Epithelial cell of esophagus (primary cell): Measurements from ENCODE around the gene UROC1.

ENCODE experiments used
- DNase-seq: peaks from one replicate; pipeline ENCODE4 v3.0.0; 2010; ENCODE audit warnings: low read depth
- H3K4me3 ChIP-seq: 2 replicates; pipeline ENCODE4 v1.5.1; 2011; ENCODE audit warnings: mild to moderate bottlenecking, low read length, control low read depth
- TF ChIP-seq, protein P1 (sequence below): IDR thresholded peaks from 2 replicates; pipeline ENCODE4 v1.5.1; 2011; ENCODE audit warnings: low read depth, mild to moderate bottlenecking, low read length, control low read depth, inconsistent platforms; ENCODE audit not compliant: insufficient read depth; ENCODE audit errors: missing control alignments

UROC1 gene

DNA sequence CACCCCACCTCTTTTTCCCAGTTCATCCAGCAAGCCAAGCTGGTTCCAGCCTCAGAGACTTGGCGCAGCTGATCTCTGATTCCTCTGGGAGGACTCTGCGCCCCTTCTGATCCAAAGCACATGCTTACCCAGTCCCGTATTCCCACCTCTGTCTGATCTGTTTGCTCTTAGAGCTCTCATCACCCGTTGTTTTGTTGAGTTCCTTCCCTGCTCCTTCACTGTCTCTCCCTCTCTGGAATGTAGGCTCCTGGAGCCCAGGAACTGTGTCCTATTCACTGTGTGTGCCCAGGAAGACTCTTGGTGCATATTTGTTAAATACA lies 40.6 kb downstream of the UROC1 start:
- no peak for DNase-seq
- no peak overlapping the region for H3K4me3 ChIP-seq
- TF ChIP-seq, protein P1, sequence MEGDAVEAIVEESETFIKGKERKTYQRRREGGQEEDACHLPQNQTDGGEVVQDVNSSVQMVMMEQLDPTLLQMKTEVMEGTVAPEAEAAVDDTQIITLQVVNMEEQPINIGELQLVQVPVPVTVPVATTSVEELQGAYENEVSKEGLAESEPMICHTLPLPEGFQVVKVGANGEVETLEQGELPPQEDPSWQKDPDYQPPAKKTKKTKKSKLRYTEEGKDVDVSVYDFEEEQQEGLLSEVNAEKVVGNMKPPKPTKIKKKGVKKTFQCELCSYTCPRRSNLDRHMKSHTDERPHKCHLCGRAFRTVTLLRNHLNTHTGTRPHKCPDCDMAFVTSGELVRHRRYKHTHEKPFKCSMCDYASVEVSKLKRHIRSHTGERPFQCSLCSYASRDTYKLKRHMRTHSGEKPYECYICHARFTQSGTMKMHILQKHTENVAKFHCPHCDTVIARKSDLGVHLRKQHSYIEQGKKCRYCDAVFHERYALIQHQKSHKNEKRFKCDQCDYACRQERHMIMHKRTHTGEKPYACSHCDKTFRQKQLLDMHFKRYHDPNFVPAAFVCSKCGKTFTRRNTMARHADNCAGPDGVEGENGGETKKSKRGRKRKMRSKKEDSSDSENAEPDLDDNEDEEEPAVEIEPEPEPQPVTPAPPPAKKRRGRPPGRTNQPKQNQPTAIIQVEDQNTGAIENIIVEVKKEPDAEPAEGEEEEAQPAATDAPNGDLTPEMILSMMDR = no peak

- TF ChIP-seq, protein P1 = no peak
- H3K4me3 ChIP-seq = peak overlapping the region; percentile 75
- DNase-seq = peak; percentile 78
Observed at GRCh38 chr3:126476166-126477060, 41.2 kb downstream of the UROC1 start.

- TF ChIP-seq, protein P1 = peak; percentile 47
- DNase-seq = peak; percentile 95
- peak within 1 kb of the TSS; percentile 75 for H3K4me3 ChIP-seq
Observed at GRCh38 chr3:126475413-126476114, 42.0 kb downstream of the UROC1 start, which contains the start of gene ZXDC. ZXDC (minus strand) TSS chr3:126475891; CDS start chr3:126475865, 26 bp downstream.

DNA sequence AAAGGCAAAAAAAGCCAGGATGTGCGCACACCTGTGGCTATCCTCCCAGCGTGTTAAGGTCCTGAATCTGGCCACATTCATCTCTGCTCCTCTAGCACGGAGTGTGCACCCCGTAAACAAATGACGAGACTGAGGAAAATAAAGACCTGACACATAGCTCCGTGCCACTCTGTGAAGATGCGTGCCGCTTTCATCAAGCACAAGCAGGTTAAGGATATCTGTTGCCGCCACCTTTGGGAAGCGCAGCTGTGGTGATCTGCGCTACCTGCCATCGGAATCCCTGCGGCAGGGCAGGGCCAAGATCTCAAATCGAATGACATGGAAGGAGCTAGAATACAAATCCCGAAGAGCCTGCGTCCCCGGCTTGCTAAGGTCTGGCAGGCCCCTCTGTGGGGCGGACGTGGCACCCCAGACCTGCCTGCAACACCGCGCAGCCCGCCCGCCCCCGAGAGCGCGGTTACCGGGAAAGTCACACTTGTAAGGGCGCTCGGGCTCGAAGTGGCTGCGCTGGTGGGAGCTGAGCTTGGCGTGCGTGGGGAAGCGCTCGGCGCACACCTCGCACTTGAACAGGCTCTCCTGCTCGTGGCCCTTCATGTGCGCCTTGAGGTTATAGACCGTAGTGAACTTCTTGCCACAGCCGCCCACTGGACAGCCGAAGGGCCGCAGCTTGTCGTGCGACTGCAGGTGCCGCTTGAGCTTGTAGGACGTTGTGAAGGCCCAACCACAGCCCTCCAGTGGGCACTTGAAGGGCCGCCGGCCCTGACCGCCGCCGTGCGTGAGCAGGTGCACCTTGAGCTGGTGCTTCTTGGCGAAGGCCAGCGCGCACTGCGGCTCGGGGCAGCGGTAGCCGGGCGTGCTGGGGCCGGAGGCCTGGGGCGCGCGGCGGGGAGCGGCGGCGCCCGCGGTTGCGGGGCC lies 42.8 kb downstream of the UROC1 start:
- peak; percentile 39 for DNase-seq
- TF ChIP-seq, protein P1 = no peak

DNA sequence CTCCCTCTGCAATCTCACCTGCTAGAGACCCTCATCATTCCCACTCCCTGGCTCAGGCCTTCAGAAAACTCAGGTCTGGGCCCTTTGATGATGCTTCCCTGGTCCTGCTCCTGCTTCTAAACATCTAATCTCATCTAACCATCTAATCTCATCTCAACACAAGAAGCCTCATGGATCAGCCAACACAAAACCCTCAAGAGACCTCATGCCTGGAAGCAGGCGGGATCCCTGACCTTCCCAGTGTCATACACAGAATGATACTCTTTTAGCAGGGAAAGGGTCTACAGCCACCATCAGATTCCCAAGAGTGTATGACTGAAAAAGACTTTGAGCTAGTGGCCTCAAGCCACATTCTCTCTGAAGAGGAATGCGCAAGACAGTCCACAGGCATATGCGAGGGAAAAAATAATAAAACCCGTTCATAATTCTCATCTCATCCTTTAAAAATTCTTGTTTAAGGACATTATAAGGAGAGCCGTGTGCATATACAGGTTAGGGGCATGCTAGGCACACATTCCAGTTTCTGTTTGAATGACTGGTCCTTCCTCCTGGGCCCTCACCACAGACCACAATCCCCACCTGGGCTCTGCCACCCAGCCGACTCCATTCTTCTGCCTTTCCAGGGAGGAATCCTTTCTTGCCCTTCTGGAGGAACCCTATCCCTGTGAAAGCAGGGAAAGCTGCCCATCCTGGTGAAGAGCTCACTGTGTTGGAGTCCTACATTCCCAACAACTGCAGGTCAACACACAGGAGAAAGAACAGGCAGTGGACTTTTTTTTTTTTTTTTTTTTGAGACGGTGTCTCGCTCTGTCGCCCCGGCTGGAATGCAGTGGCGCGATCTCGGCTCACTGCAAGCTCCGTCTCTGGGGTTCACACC lies 44.0 kb downstream of the UROC1 start:
- DNase-seq = peak; percentile 14
- TF ChIP-seq, protein P1 = no peak
- H3K4me3 ChIP-seq = peak overlapping the region; percentile 39

More for the DNA sequence above, 42.8 kb downstream of the UROC1 start:
- H3K4me3 ChIP-seq = peak overlapping the region; percentile 75

DNA sequence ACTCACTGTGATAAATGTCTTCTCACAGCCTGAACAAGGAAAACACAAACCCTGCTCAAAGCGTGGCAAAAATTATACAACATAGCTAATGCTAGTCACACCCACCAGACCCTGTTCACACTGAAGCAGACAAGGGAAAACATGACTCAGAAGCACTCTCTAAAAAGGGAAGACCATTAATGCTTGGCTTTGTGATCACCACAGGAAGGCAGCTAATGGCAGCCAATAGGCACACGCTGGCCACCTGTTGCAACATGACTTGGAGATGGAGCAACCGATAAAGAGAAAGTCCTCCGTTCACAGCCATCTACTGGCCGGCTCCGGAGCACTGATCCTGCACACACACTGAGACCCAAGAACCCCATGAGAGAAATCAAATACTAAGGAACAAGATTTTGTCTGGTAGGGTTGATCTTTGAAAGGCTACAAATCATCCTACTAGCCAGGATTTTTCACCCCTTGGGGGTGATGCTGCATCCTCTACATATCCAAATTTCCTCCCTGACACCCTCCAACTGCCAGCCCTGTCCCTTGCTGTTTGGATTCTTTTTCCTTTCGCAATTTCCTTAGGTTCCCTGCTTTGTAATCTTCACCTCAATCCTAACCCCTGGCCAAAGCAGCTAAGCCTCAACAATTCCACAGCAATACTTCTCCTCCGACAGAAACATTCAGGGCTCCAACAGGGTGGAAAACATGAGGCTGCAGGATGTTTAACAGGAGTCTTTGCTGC lies 45.1 kb downstream of the UROC1 start:
- TF ChIP-seq, protein P1 = peak; percentile 38
- H3K4me3 ChIP-seq = peak overlapping the region; percentile 24
- DNase-seq = peak; percentile 95
